ENCODE measurements around the gene SLC9A9.
"Not testable (repeated sequence)": the region's sequence is repeated elsewhere in the genome, so short reads cannot be mapped to it uniquely, and the experiment has no call there.

The SLC9A9 gene

GRCh38 chr3:143808030-143808429, 40.2 kb downstream of the SLC9A9 start:
- DNase-seq, result no peak

- no peak for DNase-seq
These were observed 42.2 kb downstream of the SLC9A9 start for GRCh38 chr3:143806038-143806437.

- DNase-seq, result not testable (repeated sequence)
These were observed 42.8 kb downstream of the SLC9A9 start for GRCh38 chr3:143805476-143805875.

GRCh38 chr3:143801046-143801445, 47.2 kb downstream of the SLC9A9 start:
- DNase-seq, result not testable (repeated sequence)

- not testable (repeated sequence) for DNase-seq
These were observed 50.1 kb downstream of the SLC9A9 start for GRCh38 chr3:143798151-143798550.

GRCh38 chr3:143795874-143796273, 52.4 kb downstream of the SLC9A9 start:
- no peak for DNase-seq

- DNase-seq, result no peak
These were observed 53.3 kb downstream of the SLC9A9 start for GRCh38 chr3:143794793-143795462.

- DNase-seq, result no peak
These were observed 54.3 kb downstream of the SLC9A9 start for GRCh38 chr3:143793971-143794370.

- no peak for DNase-seq
These were observed 56.9 kb downstream of the SLC9A9 start for GRCh38 chr3:143791386-143791785.

GRCh38 chr3:143786219-143787191, 61.8 kb downstream of the SLC9A9 start:
- DNase-seq, result no peak

GRCh38 chr3:143784446-143784845, 63.8 kb downstream of the SLC9A9 start:
- no peak for DNase-seq

GRCh38 chr3:143783851-143784370, 64.4 kb downstream of the SLC9A9 start:
- no peak for DNase-seq

- peak; percentile 61 for DNase-seq
These were observed 72.8 kb downstream of the SLC9A9 start for GRCh38 chr3:143775459-143775858.

- no peak for DNase-seq
These were observed 76.3 kb downstream of the SLC9A9 start for GRCh38 chr3:143771939-143772338.

GRCh38 chr3:143771258-143771657, 77.0 kb downstream of the SLC9A9 start:
- no peak for DNase-seq

GRCh38 chr3:143770391-143770790, 77.9 kb downstream of the SLC9A9 start:
- no peak for DNase-seq

GRCh38 chr3:143769616-143770015, 78.7 kb downstream of the SLC9A9 start:
- DNase-seq, result no peak

GRCh38 chr3:143764840-143765239, 83.4 kb downstream of the SLC9A9 start:
- no peak for DNase-seq

GRCh38 chr3:143763564-143764162, 84.6 kb downstream of the SLC9A9 start:
- no peak for DNase-seq

- no peak for DNase-seq
These were observed 90.6 kb downstream of the SLC9A9 start for GRCh38 chr3:143757691-143758090.

- no peak for DNase-seq
These were observed 92.3 kb downstream of the SLC9A9 start for GRCh38 chr3:143755978-143756377.

- no peak for DNase-seq
These were observed 94.2 kb downstream of the SLC9A9 start for GRCh38 chr3:143754090-143754489.

GRCh38 chr3:143753456-143753855, 94.8 kb downstream of the SLC9A9 start:
- DNase-seq, result no peak
